ENCODE measurements around the gene TMIGD1. TPM values are rescaled to one million over a fixed set of nuclear protein-coding genes. Genes with fewer than 3 reads are reported as not detected.

TMIGD1 gene
- total RNA-seq, 1 experiment from 2014 or later = not detected

GRCh38 chr17:30376621-30377452 is 43.0 kb upstream of the TMIGD1 start:
- ChIA-PET POLR2A (no interaction called here), RAD21 (ENCODE audit: low non-redundant PET in 1 of 2, low total read pairs in 2 of 2, uncharacterized antibody in 2 of 2, unreplicated experiment in 2 of 2) (no interaction called here), CTCF (no interaction called here)
- Histone ChIP-seq H3K4me2 (ENCODE audit: low read length) (no peak overlapping the region), H3K79me2 (ENCODE audit: insufficient read depth, low read length) (peaks cover 19% of the 10 kb centered on the region), H3K4me1 (ENCODE audit: control insufficient read depth in 1 of 2, insufficient read depth in 2 of 2, low read length in 2 of 2) (peaks cover 11 to 33% of the 10 kb centered on the region in 2 experiments; a peak in 3 of 4 replicates), H3K9me2 (ENCODE audit: insufficient read depth) (no peaks in the 10 kb centered on the region), H3K9me3 (ENCODE audit: control insufficient read depth in 1 of 2, insufficient read depth in 1 of 2, low read depth in 1 of 2, low read length in 2 of 2) (no peaks in the 10 kb centered on the region), H3K27ac (ENCODE audit: low read depth, low read length) (no peak overlapping the region), H4K20me1 (ENCODE audit: insufficient read depth) (peaks cover 7% of the 10 kb centered on the region; the same call in 1 of the 2 replicates), H2AFZ (ENCODE audit: low read depth, low read length, poor library complexity, severe bottlenecking) (peak overlapping the region; percentile 39), H3K9ac (ENCODE audit: low read length) (no peak overlapping the region), H3K36me3 (ENCODE audit: control insufficient read depth in 1 of 2, insufficient read depth in 2 of 2, low read length in 2 of 2) (no peaks in the 10 kb centered on the region), H3K27me3 (ENCODE audit: insufficient read depth, low read length) (no peaks in the 10 kb centered on the region), H3K4me3 (replicated peaks in 1 of 2; ENCODE audit: low read depth in 1 of 2, low read length in 2 of 2) (no peak overlapping the region)
- ATAC-seq (no peak), DNase-seq (ENCODE audit: low read depth, low spot score) (no peak)
- TF ChIP-seq CEBPB (IDR thresholded peaks at IDR 0.05; ENCODE audit: low read depth) = no peak
- TF ChIP-seq MAX (IDR thresholded peaks at IDR 0.05) = no peak
- no peak for TF ChIP-seq TCF7L2 (IDR thresholded peaks at IDR 0.05; ENCODE audit: borderline replicate concordance, extremely low read depth, insufficient read depth, insufficient read length)
- no peak for TF ChIP-seq EZH2 (IDR thresholded peaks at IDR 0.05)
- no peak for TF ChIP-seq SIN3A (IDR thresholded peaks at IDR 0.05; ENCODE audit: low read depth)
- TF ChIP-seq CTCF (IDR thresholded peaks at IDR 0.05 in 2 of 3, conservative IDR thresholded peaks at IDR 0.05 in 1 of 3; ENCODE audit: borderline replicate concordance in 1 of 3, insufficient read depth in 1 of 3, low read depth in 2 of 3, low read length in 2 of 3) = no peak
- no peak for TF ChIP-seq ZBTB33 (IDR thresholded peaks at IDR 0.05; ENCODE audit: extremely low read depth, insufficient replicate concordance, low read length)
- no peak for TF ChIP-seq EGR1 (IDR thresholded peaks at IDR 0.05; ENCODE audit: low read depth)
- TF ChIP-seq JUND (IDR thresholded peaks at IDR 0.05) = no peak
- TF ChIP-seq REST (IDR thresholded peaks at IDR 0.05; ENCODE audit: low read depth) = no peak
- no peak for TF ChIP-seq FOSL1 (IDR thresholded peaks at IDR 0.05; ENCODE audit: low read depth)
- no peak for TF ChIP-seq SP1 (IDR thresholded peaks at IDR 0.05; ENCODE audit: low read depth)
- no peak for TF ChIP-seq ZFX (IDR thresholded peaks at IDR 0.05)
- TF ChIP-seq YY1 (IDR thresholded peaks at IDR 0.05; ENCODE audit: extremely low read depth, insufficient replicate concordance, low read depth, low read length) = no peak
- TF ChIP-seq POLR2A (IDR thresholded peaks at IDR 0.05; ENCODE audit: borderline replicate concordance, extremely low read depth, insufficient read depth, insufficient read length) = no peak
- intact Hi-C loops (cut with micrococcal nuclease) = no loop called here
- BruUV-seq (replicated peaks) = no TSS peak
